Dermis microvascular lymphatic vessel endothelial cell (primary cell): Measurements from ENCODE around the gene PSPH. TPM values are rescaled to one million over a fixed set of nuclear protein-coding genes. Genes with fewer than 3 reads are reported as not detected.
A peak's percentile ranks its signal among the peaks of the same experiment; 100 is the strongest.

Source experiments
- DNase-seq, 2 donors: peaks; one replicate each; pipeline versions ENCODE4 v3.0.0 to v3.0.0-alpha.2; 2010; ENCODE audit warnings: low read depth in 2 of 2
- total RNA-seq: library from RNA; depleted of rRNA; stranded (reverse); fragments of >200 nt; gene quantifications from 2 replicates; pipeline ENCODE4 v1.2.1, GENCODE V29; 2014

Gene PSPH
- total RNA-seq, 1 donor from 2014 or later, result 29.1 TPM

DNA sequence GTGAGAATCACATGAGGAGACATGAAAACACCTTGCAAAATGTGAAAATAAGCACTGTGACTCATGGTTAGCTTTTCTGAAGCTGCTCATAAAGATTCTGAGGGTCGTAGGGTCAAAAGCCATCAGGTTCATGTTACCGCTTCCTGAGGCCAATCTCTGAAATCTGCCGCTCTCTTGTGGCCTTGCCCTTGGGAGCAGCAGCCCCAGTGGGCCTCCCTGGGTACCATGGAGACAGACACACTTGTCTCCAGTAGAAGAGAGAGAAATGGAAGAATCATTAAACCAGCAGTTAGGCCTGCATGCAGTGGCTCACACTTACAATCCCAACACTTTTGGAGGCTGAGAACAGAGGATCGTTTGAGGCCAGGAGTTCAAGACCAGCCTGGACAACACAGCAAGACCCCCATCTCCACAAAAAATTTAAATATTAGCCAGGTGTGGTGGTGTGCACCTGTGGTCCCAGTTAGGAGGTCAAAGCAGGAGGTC lies 44.0 kb downstream of the PSPH start:
- no peak for DNase-seq

DNA sequence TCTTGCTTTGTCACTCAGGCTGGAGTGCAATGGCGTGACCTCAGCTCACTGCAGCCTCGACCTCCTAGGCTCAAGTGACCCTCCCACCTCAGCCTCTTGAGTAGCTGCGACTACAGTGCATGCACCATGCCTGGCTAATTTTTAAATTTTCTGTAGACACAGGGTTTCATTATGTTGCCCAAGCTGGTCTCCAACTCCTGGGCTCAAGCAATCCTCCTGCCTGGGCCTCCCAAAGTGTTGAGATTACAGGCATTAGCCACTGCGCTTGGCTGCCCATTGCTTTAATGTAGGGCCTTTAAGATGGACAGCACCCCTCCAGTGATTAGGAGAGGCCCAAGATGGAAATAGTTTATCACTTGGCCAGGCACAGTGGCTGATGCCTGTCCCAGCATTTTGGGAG lies 47.5 kb downstream of the PSPH start:
- DNase-seq, result no peak

DNA sequence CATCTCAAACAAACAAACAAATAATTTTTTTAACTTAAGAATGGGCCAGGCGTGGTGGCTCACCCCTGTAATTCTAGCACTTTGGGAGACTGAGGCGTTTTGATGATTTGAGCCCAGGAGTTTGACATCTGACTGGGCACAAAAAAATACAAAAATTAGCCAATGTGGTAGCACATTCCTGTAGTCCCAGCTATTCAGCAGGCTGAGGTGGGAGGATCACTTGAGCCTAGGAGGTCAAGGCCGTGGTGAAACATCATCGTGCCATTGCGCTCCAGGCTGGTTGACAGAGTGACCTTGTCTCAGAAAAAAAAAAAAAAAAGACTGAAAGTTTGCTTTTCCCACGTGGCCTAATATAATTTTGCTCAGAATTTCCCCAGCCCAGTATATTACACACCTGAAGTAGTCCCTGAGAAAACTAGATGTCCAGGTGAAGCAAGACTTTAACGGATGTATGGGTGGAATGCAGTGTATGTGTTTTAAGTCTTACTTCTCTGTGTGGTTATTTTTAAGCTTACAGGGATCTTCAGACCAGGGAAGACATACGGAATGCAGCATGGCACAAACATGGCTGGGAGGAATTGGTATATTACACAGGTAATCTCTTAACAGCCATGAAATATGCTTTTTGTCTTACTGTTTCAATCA lies 54.3 kb downstream of the PSPH start:
- DNase-seq, result no peak

DNA sequence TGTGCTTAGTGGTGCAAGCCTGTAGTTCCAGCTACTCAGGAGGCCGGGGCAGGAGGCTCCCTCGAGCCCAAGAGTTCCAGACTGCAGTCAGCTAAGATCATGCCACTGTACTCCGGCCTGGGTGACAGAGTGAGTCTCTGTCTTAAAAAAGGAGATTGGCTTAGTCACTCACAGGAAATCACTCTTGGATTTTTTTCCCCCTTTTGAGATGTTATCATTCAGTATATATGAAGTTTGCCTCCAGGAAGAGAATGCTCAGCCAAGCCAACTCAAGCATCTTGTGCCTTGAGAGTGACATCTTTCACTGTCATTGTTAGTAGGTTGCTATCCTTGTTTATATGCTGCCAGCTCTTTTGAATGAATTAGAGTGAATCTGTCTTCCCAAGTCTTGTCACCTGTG lies 58.9 kb downstream of the PSPH start:
- DNase-seq, result peak in 1 of 2 donors; percentile 5

DNA sequence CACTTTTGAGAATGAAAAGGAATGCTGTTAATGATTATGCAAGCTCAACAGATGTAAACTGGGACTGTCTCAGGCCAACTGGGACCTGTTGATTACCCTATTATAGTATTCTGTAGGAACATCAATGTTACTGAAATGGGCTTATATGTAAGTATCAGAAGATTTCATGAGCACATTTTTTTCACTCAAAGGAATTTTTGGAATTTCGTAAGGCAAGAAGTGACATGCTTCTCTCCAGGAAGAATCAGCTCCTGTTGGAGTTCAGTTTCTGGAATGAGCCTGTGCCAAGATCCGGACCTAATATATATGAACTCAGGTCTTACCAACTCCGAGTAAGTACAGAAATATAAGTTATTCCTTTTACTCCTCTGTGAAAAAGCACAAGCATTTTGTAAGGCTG lies 67.7 kb downstream of the PSPH start:
- DNase-seq, result no peak

DNA sequence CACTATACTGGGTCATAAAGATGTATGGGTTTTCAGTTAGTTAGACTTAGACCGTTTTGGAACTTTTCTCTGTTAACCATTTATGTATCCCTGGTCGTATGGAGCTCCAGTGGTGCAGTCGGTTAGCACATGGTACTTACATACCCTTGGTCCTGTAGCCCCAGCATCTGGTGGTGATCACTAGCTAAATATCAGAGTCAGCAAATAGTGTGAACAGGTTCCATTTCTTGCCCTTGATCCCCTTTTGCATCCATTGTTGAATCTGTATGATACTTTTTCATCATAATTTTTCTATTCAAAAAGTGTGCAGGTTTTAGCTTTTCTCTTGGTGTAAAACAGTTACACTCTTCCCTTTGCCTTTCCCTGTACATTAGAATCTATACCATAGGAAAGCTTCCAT lies 71.0 kb downstream of the PSPH start:
- no peak for DNase-seq

DNA sequence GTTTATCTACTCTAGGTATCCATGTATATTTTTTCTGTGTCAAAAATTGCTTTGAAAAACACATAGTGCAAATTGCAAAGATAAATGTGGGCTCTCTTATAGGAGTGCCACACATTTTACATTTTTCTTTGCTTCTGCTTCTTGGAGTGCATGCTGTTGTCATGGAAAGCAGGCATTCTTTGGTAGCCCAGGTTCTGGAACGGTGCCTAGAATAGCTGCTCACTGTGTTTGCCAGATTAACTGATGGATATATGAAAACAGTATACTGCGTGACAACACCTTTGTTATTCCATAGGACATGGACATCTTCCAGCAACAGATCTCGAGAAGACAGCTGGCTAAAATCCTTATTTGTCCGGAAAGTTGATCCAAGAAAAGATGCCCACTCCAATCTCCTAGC lies 73.4 kb downstream of the PSPH start:
- peak; percentile 56 to 90 for DNase-seq

DNA sequence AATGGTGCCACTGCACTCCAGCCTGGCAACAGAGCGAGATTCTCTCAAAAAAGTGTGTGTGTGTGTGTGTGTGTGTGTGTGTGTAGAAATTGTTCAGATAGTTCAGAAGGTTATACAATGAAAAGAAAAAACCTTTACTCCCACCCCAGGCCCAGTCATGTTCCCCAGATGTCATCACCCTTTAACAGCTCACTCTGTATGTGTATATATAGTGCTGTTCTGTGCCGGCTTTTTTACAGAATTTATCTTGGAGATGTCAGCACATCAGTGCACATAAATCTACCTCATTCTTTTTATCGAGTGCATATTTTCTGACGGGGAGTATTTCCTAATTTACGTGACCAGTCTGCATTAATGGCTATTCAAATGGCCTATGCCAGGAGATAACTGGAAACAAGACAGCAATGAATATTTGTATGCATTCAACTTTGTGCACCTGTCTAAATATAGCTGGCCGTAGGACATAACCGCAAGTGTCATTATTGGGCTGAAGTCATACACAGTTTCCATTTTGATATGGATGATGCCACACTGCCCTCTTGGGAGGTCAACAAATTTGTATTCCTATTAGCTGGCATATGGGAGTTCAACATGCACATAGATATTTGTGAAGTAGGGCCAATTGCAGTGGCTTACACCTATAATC lies 75.1 kb downstream of the PSPH start:
- DNase-seq, result no peak

DNA sequence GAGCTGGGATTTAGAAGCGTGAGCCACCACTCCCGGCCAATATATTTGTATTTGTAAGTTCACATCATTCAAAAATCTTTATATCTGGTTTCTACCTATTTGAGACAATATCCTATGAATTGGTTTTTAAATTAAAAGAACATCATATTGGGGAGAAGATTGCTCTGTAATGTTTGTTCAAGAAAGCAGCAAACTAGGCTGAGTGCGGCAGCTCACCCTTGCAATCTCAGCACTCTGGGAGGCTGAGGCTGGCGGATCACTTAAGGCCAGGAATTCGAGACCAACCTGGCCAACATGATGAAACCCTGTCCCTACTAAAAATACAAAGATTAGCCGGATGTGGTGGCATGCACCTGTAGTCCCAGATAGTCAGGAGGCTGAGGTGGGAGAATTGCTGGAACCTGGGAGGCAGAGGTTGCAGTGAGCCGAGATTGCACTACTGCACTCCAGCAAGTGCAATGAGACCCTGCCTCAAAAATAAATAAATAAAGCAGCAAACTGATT lies 77.4 kb downstream of the PSPH start:
- DNase-seq, result no peak

DNA sequence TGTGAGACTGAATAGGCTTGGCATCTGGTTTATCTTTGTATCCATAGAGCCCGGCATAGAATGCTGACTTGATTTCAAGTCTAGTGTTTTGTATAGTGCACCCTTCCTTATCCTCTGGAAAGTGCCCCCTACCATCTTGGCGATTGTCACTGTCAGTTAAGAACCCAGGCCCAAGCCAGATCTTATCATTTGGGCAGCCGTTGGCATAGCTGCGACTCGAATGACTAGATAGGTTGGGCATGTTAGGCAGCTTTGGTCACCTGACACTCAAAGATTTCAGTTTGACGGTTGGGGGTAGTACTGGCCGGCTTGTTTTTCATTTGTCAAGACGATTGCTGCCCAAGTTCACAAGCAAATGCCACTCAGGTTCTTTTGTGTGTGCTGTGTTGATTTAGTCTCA lies 80.3 kb downstream of the PSPH start:
- DNase-seq, result no peak

DNA sequence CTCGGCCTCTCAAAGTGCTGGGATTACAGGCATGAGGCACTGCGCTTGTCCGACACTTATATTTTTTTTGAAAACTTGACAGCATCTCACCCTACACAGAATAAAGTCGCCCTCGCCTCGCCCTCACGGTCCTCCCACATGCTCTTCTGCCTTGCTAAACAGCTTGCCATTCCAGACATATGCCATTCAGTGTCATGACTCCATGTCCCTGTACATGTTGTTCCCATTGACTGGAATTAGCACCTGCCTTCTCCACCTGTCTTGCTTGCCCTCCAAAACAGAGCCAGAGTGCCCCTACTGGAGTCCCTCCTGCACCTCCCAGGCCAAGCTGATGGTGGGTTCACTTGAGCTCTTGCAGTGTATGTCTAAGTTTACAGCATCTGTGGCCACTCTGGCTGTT lies 80.7 kb downstream of the PSPH start:
- DNase-seq, result no peak

DNA sequence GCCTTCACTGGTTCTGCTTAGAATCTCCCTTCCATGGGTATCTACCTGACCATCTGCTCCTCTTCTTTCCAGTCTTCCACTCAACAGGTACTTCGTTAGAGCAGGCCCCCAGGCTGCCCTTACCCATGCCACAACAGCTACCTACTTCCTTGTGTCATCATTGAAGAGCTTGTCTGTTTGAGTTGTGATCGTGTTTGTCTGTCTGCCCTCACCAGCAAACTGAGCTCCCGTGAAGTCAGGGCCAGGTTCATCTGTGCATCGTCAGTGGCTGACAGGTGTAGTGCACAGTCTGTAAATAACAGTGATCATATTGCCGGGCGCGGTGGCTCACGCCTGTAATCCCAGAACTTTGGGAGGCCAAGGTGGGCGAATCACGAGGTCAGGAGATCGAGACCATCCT lies 81.9 kb downstream of the PSPH start:
- no peak for DNase-seq

DNA sequence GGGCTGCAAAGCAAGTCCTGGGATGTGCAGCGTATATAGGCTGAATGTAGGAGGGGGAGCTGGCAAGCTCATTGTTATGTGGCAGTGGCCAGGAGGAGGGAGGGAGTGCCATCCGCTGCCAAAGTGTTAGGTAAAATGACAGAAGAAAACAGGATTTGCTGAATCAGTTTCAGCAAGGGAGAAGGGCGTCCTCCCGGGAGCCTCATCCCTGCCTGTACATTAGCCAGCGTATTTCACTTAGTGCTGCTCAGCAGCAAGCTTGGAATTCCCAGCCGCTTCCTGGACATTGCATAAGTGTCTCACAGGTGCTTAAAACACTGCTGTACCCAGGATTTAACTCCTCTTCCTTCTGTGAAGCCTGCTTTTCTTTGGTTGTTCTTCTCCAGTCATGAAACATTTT lies 84.4 kb downstream of the PSPH start:
- DNase-seq, result no peak

DNA sequence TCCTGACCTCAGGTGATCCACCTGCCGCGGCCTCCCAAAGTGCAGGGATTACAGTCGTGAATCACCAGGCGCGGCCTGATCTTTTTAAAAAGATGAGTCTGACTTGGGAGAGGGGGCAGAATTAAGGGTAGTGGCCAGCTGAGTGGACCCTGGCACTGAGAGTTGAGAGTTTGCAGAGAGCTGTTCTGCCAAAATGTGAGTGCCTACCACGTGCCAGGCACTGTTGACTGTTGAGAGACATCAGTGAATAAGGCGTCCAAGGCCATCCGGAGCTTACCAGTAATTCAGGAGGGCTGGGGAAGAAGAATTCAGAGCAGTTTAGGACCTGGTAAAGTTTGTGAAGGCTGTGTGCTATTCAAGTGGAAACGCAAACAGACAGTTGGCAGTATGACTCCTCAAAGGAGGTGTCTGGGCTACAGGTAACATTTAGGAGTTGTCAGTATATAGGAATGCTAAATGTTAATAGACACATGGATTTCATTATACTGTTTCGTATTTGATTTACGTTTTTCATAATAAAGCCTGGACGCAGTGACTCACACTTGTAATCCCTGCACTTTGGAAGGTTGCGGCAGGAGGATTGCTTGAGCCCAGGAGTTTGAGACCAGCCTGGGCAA lies 85.3 kb downstream of the PSPH start:
- DNase-seq, result no peak

DNA sequence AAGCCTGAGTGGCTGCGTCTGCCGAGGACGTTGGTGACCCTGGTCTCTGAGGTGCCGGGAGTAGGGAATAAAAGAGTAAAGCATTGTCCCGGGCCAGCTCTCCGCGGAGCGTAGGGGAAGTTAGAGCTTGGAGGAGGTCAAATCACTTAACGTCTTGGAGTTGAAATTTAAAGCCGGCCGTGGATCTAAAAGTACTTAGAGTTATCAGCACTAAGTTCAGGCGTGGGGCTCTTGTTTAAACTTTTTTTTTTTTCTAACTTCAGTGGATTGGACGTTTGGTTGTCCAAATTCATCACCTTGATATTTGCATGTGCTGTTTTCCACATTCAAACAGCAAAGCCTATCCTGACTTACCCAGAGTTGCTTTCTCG lies 86.2 kb downstream of the PSPH start:
- no peak for DNase-seq

DNA sequence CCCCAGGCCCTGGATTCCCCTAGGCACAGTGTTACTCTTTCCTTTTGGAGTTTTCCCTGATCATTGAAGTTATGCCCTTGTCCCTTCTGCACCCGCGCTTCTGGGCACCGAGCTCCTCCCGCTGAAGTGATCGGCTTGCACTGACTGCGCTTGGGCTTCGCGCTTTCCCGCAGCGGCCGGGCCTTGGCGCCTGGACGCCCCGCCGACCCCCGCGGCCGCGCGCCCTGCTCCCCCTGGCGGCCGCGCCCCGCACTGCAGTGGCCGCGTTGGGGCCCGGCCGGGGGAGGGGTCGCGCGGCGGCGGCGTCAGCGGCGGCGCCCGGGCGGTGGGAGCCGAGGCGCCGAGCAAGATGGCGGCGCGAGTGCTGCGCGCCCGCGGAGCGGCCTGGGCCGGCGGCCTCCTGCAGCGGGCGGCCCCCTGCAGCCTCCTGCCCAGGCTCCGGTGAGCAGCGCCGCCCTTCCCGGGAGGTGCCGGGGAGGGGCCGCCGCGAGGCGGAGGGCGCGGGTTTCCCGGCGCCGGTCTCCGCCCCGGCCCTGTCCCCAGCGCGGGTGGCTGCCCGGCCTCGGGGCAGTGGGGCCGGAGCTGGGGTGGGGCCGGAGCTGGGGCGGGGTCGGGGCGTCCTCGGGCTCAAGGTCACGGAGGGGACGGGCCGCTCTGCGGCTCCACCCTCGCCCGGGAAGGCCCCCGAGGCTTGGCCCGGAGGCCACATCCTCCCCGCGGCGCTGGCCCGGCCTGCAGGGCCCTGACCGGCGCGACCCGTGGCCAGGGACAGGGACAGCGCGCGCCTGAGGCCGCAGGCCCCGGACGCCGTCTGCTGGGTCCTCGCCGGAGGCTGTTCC lies 86.8 kb downstream of the PSPH start, which contains the start of gene NIPSNAP2:
Gene NIPSNAP2, plus strand, starts transcription at position 325 of the 839 bp plus-strand sequence. Its CDS starts 25 bp downstream, at position 350.
- peak in 1 of 2 donors; percentile 69 for DNase-seq

DNA sequence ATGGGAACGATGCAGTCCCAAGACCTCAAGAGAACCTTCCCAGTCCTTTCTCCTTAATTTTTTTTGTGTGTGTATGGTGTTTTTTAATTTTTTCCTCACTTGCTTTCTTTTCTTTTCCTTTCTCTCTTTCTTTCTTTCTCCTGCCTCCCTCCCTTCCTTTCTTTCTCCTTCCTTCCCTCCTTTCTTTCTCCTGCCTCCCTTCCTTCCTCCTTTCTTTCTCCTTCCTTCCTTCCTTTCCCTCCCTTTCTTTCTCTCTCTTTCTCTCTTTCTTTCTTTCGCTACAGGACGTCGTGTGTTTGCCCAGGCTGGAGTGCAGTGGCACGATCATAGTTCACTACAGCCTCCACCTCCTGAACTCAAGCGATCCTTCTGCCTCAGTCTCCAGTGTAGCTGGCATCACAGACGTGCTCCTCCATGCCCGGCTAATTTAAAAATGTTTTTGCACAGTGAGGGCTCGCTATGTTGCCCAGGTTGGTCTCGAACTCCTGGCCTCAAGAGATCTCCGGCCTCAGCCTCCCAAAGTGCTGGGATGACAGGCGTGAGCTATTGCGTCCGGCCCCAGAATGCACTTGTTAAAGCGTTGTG lies 87.6 kb downstream of the PSPH start:
- no peak for DNase-seq

DNA sequence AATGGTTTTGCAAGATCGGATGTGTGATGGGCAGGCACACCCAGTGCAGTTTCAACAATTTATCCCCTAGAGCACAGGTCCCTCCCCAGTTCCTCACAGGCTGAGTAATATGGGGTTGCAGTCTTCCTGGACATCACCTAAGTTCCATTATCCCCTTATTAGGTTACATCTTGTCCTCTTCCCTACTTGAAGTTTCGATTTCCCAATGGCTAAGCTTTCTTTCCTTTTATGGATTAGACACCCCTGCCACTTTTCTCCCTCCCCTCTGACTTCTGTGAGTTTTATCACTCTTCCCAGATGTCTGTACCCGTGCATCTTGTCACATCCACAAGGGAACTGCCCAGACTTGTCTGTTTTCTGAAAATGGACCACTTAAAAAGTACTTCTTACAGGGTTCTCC lies 89.2 kb downstream of the PSPH start:
- DNase-seq, result no peak
